Measurements from ENCODE around the gene MRNIP. TPM values are rescaled to one million over a fixed set of nuclear protein-coding genes. Genes with fewer than 3 reads are reported as not detected.
"Not testable (repeated sequence)": the region's sequence is repeated elsewhere in the genome, so short reads cannot be mapped to it uniquely, and the experiment has no call there.

MRNIP gene
- polyA plus RNA-seq, 4 donors = 28.4 to 50.3 (median 33.7) TPM

GRCh38 chr5:179872055-179872827 lies 13.6 kb upstream of the MRNIP start:
- no peak for DNase-seq (ENCODE audit: low read depth in 4 of 4, low spot score in 3 of 4)

GRCh38 chr5:179871533-179871932 lies 12.9 kb upstream of the MRNIP start:
- DNase-seq (ENCODE audit: low read depth in 4 of 4, low spot score in 3 of 4) = not testable (repeated sequence)

- no peak for DNase-seq (ENCODE audit: low read depth in 4 of 4, low spot score in 3 of 4)
These were observed 12.3 kb upstream of the MRNIP start for GRCh38 chr5:179870952-179871351.

- peak in 2 of 4 donors; percentile 11 to 12 for DNase-seq (ENCODE audit: low read depth in 4 of 4, low spot score in 3 of 4)
These were observed 11.8 kb upstream of the MRNIP start for GRCh38 chr5:179870403-179870903.

- no peak for DNase-seq (ENCODE audit: low read depth in 4 of 4, low spot score in 3 of 4)
These were observed 11.2 kb upstream of the MRNIP start for GRCh38 chr5:179869641-179870402.

- no peak for DNase-seq (ENCODE audit: low read depth in 4 of 4, low spot score in 3 of 4)
These were observed 10.5 kb upstream of the MRNIP start for GRCh38 chr5:179869101-179869500.

- DNase-seq (ENCODE audit: low read depth in 4 of 4, low spot score in 3 of 4) = no peak
These were observed 9.9 kb upstream of the MRNIP start for GRCh38 chr5:179868541-179868940.

GRCh38 chr5:179867476-179867875 lies 8.9 kb upstream of the MRNIP start:
- DNase-seq (ENCODE audit: low read depth in 4 of 4, low spot score in 3 of 4) = no peak

GRCh38 chr5:179867079-179867465 lies 8.5 kb upstream of the MRNIP start:
- no peak for DNase-seq (ENCODE audit: low read depth in 4 of 4, low spot score in 3 of 4)

- DNase-seq (ENCODE audit: low read depth in 4 of 4, low spot score in 3 of 4) = no peak
These were observed 7.8 kb upstream of the MRNIP start for GRCh38 chr5:179866241-179867078.

- no peak for DNase-seq (ENCODE audit: low read depth in 4 of 4, low spot score in 3 of 4)
These were observed 7.0 kb upstream of the MRNIP start for GRCh38 chr5:179865491-179866240.

- DNase-seq (ENCODE audit: low read depth in 4 of 4, low spot score in 3 of 4) = no peak
These were observed 6.1 kb upstream of the MRNIP start for GRCh38 chr5:179864686-179865085.

- no peak for DNase-seq (ENCODE audit: low read depth in 4 of 4, low spot score in 3 of 4)
These were observed 5.0 kb upstream of the MRNIP start for GRCh38 chr5:179863449-179864085.

- no peak for DNase-seq (ENCODE audit: low read depth in 4 of 4, low spot score in 3 of 4)
These were observed 4.3 kb upstream of the MRNIP start for GRCh38 chr5:179862891-179863290.

- DNase-seq (ENCODE audit: low read depth in 4 of 4, low spot score in 3 of 4) = no peak
These were observed 3.7 kb upstream of the MRNIP start for GRCh38 chr5:179862296-179862695.

- DNase-seq (ENCODE audit: low read depth in 4 of 4, low spot score in 3 of 4) = no peak
These were observed 1.7 kb upstream of the MRNIP start for GRCh38 chr5:179860301-179860700.

- DNase-seq (ENCODE audit: low read depth in 4 of 4, low spot score in 3 of 4) = peak in 3 of 4 donors; percentile 11 to 46 (median 24)
These were observed 404 bp downstream of the MRNIP start for GRCh38 chr5:179858241-179858585.

GRCh38 chr5:179854356-179854755 lies 4.3 kb downstream of the MRNIP start:
- DNase-seq (ENCODE audit: low read depth in 4 of 4, low spot score in 3 of 4) = no peak

GRCh38 chr5:179852993-179853547 lies 5.5 kb downstream of the MRNIP start:
- no peak for DNase-seq (ENCODE audit: low read depth in 4 of 4, low spot score in 3 of 4)

Measured in left renal pelvis (tissue), 4 donors.